B cell (primary cell): Measurements from ENCODE around the gene SLC39A11. TPM values are rescaled to one million over a fixed set of nuclear protein-coding genes. Genes with fewer than 3 reads are reported as not detected.

Source experiments
- ATAC-seq: fragments of 200-7000 bp; cut with Tn5 transposase; one replicate; pipeline ENCODE4 v1.10.0; 2021; ENCODE audit warnings: low read depth, mild to moderate bottlenecking, moderate number of reproducible peaks, moderate library complexity
- CTCF ChIA-PET: fragments of 350-600 bp; sonication (Branson Sonifier 250); formaldehyde crosslinking; loops from one replicate; lab custom pipeline; 2021; ENCODE audit warnings: antibody characterized with exemption, inconsistent platforms; lab: Charles Lee
- POLR2A ChIA-PET: fragments of 350-600 bp; sonication (Branson Sonifier 250); formaldehyde crosslinking; loops from one replicate; lab custom pipeline; 2021; ENCODE audit warnings: antibody characterized with exemption; lab: Charles Lee
- DNase-seq: peaks from one replicate; pipeline ENCODE4 v3.0.0; 2013
- H2AFZ ChIP-seq: 2 replicates; pipeline ENCODE4 v1.6.1; 2012; ENCODE audit warnings: mild to moderate bottlenecking, low read depth, low read length; ENCODE audit not compliant: insufficient read depth, poor library complexity, severe bottlenecking
- H3K27ac ChIP-seq, 2 donors: 1 replicate in 1 of 2; 2 replicates in 1 of 2; pipeline ENCODE4 v1.5.1; 2012 to 2013; ENCODE audit warnings: low read length in 2 of 2, mild to moderate bottlenecking in 2 of 2, moderate library complexity in 1 of 2
- H3K27me3 ChIP-seq, 4 experiments: fragments of 200-600 bp in 1 of 4; sonication (generic) in 1 of 4; replicated peaks in 1 of 4; 1 replicate in 2 of 4; 2 replicates in 2 of 4; pipeline versions ENCODE4 v1.6.1 to v1.7.0; 2013 to 2016; ENCODE audit warnings: low read length in 3 of 4, mild to moderate bottlenecking in 2 of 4, mixed read lengths in 1 of 4, moderate library complexity in 1 of 4; ENCODE audit not compliant: insufficient read depth in 4 of 4, control insufficient read depth in 3 of 4; ENCODE audit errors: control extremely low read depth in 1 of 4
- H3K36me3 ChIP-seq, 2 experiments: replicated peaks in 1 of 2; 1 replicate in 1 of 2; 2 replicates in 1 of 2; pipeline versions ENCODE4 v1.6.1 to v1.7.1; 2013; ENCODE audit warnings: low read length in 1 of 2; ENCODE audit not compliant: insufficient read depth in 2 of 2, control insufficient read depth in 1 of 2; ENCODE audit errors: control extremely low read depth in 1 of 2, extremely low read depth in 1 of 2
- H3K4me1 ChIP-seq, 2 donors: fragments of 200-600 bp in 1 of 2; sonication (generic) in 1 of 2; 1 replicate in 1 of 2; 2 replicates in 1 of 2; pipeline versions ENCODE4 v1.5.1 to v1.6.1; 2013 to 2017; ENCODE audit warnings: low read length in 2 of 2; ENCODE audit not compliant: control insufficient read depth in 2 of 2, insufficient read depth in 2 of 2
- H3K4me2 ChIP-seq: replicated peaks from 2 replicates; pipeline ENCODE3; 2012; ENCODE audit warnings: mild to moderate bottlenecking, low read depth, low read length; ENCODE audit not compliant: poor library complexity, severe bottlenecking
- H3K4me3 ChIP-seq, 5 experiments: fragments of 200-600 bp in 1 of 5; sonication (generic) in 1 of 5; 1 replicate in 3 of 5; 2 replicates in 2 of 5; pipeline versions ENCODE4 v1.5.1 to v1.7.0; 2011 to 2016; ENCODE audit warnings: low read length in 4 of 5, mild to moderate bottlenecking in 4 of 5, low read depth in 2 of 5, control low read depth in 1 of 5, moderate library complexity in 1 of 5; ENCODE audit not compliant: insufficient read depth in 1 of 5; ENCODE audit errors: control extremely low read depth in 1 of 5, extremely low read depth in 1 of 5
- H3K79me2 ChIP-seq: fragments of 200-600 bp; sonication (generic); one replicate; pipeline ENCODE4 v1.6.0; 2016; ENCODE audit warnings: low read length; ENCODE audit not compliant: control insufficient read depth, insufficient read depth
- H3K9ac ChIP-seq: fragments of 200-600 bp; sonication (generic); 2 replicates; pipeline ENCODE4 v1.6.1; 2017; ENCODE audit warnings: mild to moderate bottlenecking, low read length, moderate library complexity
- H3K9me3 ChIP-seq, 3 donors: one replicate each; pipeline versions ENCODE4 v1.6.1 to v1.7.1; 2013; ENCODE audit warnings: low read length in 2 of 3; ENCODE audit not compliant: control insufficient read depth in 2 of 3, insufficient read depth in 1 of 3; ENCODE audit errors: control extremely low read depth in 1 of 3
- H4K20me1 ChIP-seq: 2 replicates; pipeline ENCODE4 v1.6.0; 2012; ENCODE audit warnings: mild to moderate bottlenecking, low read length; ENCODE audit not compliant: insufficient read depth, control insufficient read depth, poor library complexity, severe bottlenecking
- H3K27ac Mint-ChIP-seq: one replicate; pipeline ENCODE4 v1.8.0; 2021; ENCODE audit warnings: mixed read lengths
- H3K27me3 Mint-ChIP-seq: one replicate; pipeline ENCODE4 v1.8.0; 2021; ENCODE audit warnings: mixed read lengths
- H3K4me1 Mint-ChIP-seq: one replicate; pipeline ENCODE4 v1.8.0; 2021; ENCODE audit warnings: mixed read lengths
- H3K4me3 Mint-ChIP-seq: one replicate; pipeline ENCODE4 v1.8.0; 2021; ENCODE audit warnings: mixed read lengths
- H3K9me3 Mint-ChIP-seq: one replicate; pipeline ENCODE4 v1.8.0; 2022; ENCODE audit warnings: mixed read lengths; ENCODE audit not compliant: insufficient read depth
- EZH2 ChIP-seq: IDR thresholded peaks from 2 replicates; pipeline ENCODE4 v1.6.1; 2012; ENCODE audit warnings: borderline replicate concordance, low read depth, mild to moderate bottlenecking, moderate library complexity, low read length; ENCODE audit not compliant: insufficient read depth, poor library complexity, severe bottlenecking
- WGBS: methylation state at CpG from one replicate; pipeline ENCODE4 v1.1.5; 2013; ENCODE audit warnings: missing lambda C conversion rate; ENCODE audit not compliant: insufficient coverage; 5-methylcytosine and 5-hydroxymethylcytosine counted together
- intact Hi-C: fragments of 100-400 bp; cut with micrococcal nuclease; formaldehyde crosslinking; loops from one replicate; pipeline ENCODE4 v1.10.0; 2022
- polyA plus RNA-seq: library from polyadenylated mRNA; depleted of rRNA; stranded (reverse); fragments of >200 nt; gene quantifications from 2 replicates; pipeline ENCODE4 v1.2.3, GENCODE V29; 2012
- total RNA-seq, 2 donors: library from RNA; stranded (reverse); fragments of 120-200 nt in 1 of 2; gene quantifications; 1 replicate in 1 of 2; 2 replicates in 1 of 2; pipeline versions ENCODE4 v1.2.3 to v1.2.4, GENCODE V29; 2013 to 2022
- TF ChIP-seq, protein P1 (sequence below): fragments of 200-600 bp; IDR thresholded peaks from one replicate; pipeline ENCODE4 v1.8.0; 2022; ENCODE audit warnings: antibody characterized with exemption, mild to moderate bottlenecking

SLC39A11 gene
- total and polyA plus RNA-seq, 2 donors (not counting 1 experiment from before 2014, with no cell fraction given): 6.9 to 39.6 TPM

DNA sequence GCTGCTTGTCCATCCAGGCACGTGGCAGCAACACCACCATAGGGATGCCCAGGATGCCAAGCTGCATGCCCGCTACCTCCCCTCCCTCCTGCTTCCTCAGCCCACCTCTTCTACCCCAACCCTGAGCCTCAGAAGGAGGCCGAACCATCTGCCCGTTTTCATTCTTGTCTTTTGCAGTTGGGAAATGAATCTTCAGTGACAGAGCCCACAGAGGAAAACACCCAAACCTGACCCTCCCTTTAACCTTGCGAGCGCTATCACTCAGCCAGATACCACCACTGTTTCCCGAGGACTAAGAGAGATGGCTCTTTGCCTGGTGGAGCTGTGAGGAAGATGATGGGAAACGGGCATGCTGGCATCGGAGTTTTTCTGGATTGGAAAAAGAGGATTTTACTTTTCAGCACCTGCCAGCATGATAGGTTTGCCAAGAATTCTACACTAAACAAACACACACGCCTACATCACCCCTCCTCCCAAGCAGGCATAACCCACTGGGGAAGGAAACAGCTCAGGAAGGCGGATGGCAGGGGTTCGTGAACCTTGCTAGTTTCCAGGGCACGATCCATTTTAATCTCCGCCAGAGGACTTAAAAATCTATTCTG, 457.4 kb downstream of the SLC39A11 start:
- 71% methylated on average over 5 of the region's 14 CpGs for WGBS
- no peak for ATAC-seq
- peaks cover 7% of the 10 kb centered on the region for H3K27me3 Mint-ChIP-seq
- Histone ChIP-seq H3K9ac (no peak overlapping the region), H2AFZ (no peak overlapping the region), H3K4me1 (no peaks in the 10 kb centered on the region), H3K4me2 (no peak overlapping the region), H3K36me3 (no peaks in the 10 kb centered on the region), H3K4me3 (no peak overlapping the region), H3K27me3 (peaks cover 0 to 3% (median 0%) of the 10 kb centered on the region in 4 experiments), H3K27ac (no peak overlapping the region), H3K79me2 (no peaks in the 10 kb centered on the region), H3K9me3 (peaks cover 0 to 5% (median 0%) of the 10 kb centered on the region in 3 donors), H4K20me1 (no peaks in the 10 kb centered on the region)
- no peak for TF ChIP-seq EZH2
- TF ChIP-seq, protein P1, sequence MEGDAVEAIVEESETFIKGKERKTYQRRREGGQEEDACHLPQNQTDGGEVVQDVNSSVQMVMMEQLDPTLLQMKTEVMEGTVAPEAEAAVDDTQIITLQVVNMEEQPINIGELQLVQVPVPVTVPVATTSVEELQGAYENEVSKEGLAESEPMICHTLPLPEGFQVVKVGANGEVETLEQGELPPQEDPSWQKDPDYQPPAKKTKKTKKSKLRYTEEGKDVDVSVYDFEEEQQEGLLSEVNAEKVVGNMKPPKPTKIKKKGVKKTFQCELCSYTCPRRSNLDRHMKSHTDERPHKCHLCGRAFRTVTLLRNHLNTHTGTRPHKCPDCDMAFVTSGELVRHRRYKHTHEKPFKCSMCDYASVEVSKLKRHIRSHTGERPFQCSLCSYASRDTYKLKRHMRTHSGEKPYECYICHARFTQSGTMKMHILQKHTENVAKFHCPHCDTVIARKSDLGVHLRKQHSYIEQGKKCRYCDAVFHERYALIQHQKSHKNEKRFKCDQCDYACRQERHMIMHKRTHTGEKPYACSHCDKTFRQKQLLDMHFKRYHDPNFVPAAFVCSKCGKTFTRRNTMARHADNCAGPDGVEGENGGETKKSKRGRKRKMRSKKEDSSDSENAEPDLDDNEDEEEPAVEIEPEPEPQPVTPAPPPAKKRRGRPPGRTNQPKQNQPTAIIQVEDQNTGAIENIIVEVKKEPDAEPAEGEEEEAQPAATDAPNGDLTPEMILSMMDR: no peak
- H3K9me3 Mint-ChIP-seq: no peaks in the 10 kb centered on the region
- DNase-seq: no peak
- no peaks in the 10 kb centered on the region for H3K4me1 Mint-ChIP-seq
- H3K4me3 Mint-ChIP-seq: no peak overlapping the region
- ChIA-PET CTCF (no interaction called here), POLR2A (no interaction called here)
- intact Hi-C loops: no loop called here
- no peak overlapping the region for H3K27ac Mint-ChIP-seq

DNA sequence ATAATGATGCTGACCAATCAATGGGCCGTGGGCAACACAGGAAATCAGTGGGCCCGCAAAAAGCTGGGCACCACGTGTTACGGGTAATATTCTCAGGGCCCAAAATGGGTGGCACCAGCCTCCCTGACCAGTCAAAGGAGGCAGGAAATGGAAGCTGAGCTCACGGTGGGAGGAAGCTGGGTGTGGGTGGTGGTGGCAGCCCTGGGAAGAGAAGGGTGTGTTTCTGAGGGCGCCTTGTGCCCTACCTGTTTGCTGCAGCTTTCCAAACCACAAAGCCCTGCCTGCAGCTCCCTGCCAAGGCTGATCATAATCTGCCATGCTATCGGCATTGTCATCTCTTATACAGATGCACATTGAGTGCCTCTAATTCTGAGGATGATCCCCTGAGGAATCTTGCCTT, 457.9 kb downstream of the SLC39A11 start:
- Histone ChIP-seq H3K36me3 (no peaks in the 10 kb centered on the region), H3K27ac (no peak overlapping the region), H2AFZ (no peak overlapping the region), H3K4me1 (no peaks in the 10 kb centered on the region), H4K20me1 (no peaks in the 10 kb centered on the region), H3K4me3 (no peak overlapping the region), H3K4me2 (no peak overlapping the region), H3K9me3 (peaks cover 0 to 2% (median 0%) of the 10 kb centered on the region in 3 donors), H3K9ac (no peak overlapping the region), H3K27me3 (no peaks in the 10 kb centered on the region), H3K79me2 (no peaks in the 10 kb centered on the region)
- intact Hi-C loops: no loop called here
- WGBS: 67% methylated on average over 7 of the region's 7 CpGs
- Mint-ChIP-seq H3K27ac (no peak overlapping the region), H3K27me3 (peaks cover 7% of the 10 kb centered on the region), H3K4me1 (no peaks in the 10 kb centered on the region), H3K9me3 (no peaks in the 10 kb centered on the region), H3K4me3 (no peak overlapping the region)
- CTCF ChIA-PET: no interaction called here
- no peak for TF ChIP-seq EZH2
- TF ChIP-seq, protein P1: no peak
- POLR2A ChIA-PET: no interaction called here
- DNase-seq: no peak
- no peak for ATAC-seq
